ENCODE results near the gene TSPAN1. TPM values are rescaled to one million over a fixed set of nuclear protein-coding genes. Genes with fewer than 3 reads are reported as not detected.

The TSPAN1 gene
- total and polyA plus RNA-seq, 4 donors, result 0.33 to 7.0 (median 2.1) TPM

- peaks cover 6 to 49% (median 29%) of the 10 kb centered on the region in 4 donors for H3K4me1 ChIP-seq (ENCODE audit: control insufficient read depth in 4 of 4, insufficient read depth in 4 of 4, low read length in 3 of 4)
- no peaks in the 10 kb centered on the region for H3K27me3 ChIP-seq (ENCODE audit: control insufficient read depth in 4 of 4, insufficient read depth in 4 of 4, low read length in 3 of 4)
- H3K36me3 ChIP-seq (ENCODE audit: control insufficient read depth in 4 of 4, insufficient read depth in 3 of 4, low read depth in 1 of 4, low read length in 3 of 4), result peaks cover 0 to 3% (median 0%) of the 10 kb centered on the region in 4 donors
- peak overlapping the region; percentile 88 to 98 for H3K27ac ChIP-seq (ENCODE audit: low read depth in 1 of 2, low read length in 2 of 2)
- no peak overlapping the region for H3K9ac ChIP-seq (ENCODE audit: low read depth in 1 of 2, low read length in 2 of 2)
- no peaks in the 10 kb centered on the region for H3K9me3 ChIP-seq (ENCODE audit: control insufficient read depth in 4 of 4, low read length in 3 of 4)
- no peak for DNase-seq (ENCODE audit: low spot score)
- 75% methylated on average over 7 of the region's 7 CpGs for WGBS
- TF ChIP-seq HNF4G (IDR thresholded peaks at IDR 0.05) (no peak), TAF1 (conservative IDR thresholded peaks at IDR 0.05) (no peak), YY1 (IDR thresholded peaks at IDR 0.05) (no peak)
- no peak overlapping the region for H3K4me3 ChIP-seq (ENCODE audit: low read depth in 1 of 3, low read length in 3 of 3)
Measured at GRCh38 chr1:46184920-46185658, 10.2 kb downstream of the TSPAN1 start.

GRCh38 chr1:46186076-46186475 is 11.2 kb downstream of the TSPAN1 start:
- Histone ChIP-seq H3K27ac (ENCODE audit: low read depth in 1 of 2, low read length in 2 of 2) (no peak overlapping the region), H3K27me3 (ENCODE audit: control insufficient read depth in 4 of 4, insufficient read depth in 4 of 4, low read length in 3 of 4) (no peaks in the 10 kb centered on the region), H3K4me1 (ENCODE audit: control insufficient read depth in 4 of 4, insufficient read depth in 4 of 4, low read length in 3 of 4) (peaks cover 6 to 46% (median 27%) of the 10 kb centered on the region in 4 donors), H3K36me3 (ENCODE audit: control insufficient read depth in 4 of 4, insufficient read depth in 3 of 4, low read depth in 1 of 4, low read length in 3 of 4) (peaks cover 0 to 7% (median 5%) of the 10 kb centered on the region in 4 donors), H3K9me3 (ENCODE audit: control insufficient read depth in 4 of 4, low read length in 3 of 4) (no peaks in the 10 kb centered on the region), H3K4me3 (ENCODE audit: low read depth in 1 of 3, low read length in 3 of 3) (no peak overlapping the region), H3K9ac (ENCODE audit: low read depth in 1 of 2, low read length in 2 of 2) (no peak overlapping the region)
- WGBS, result 93% methylated on average over 2 of the region's 2 CpGs
- DNase-seq (ENCODE audit: low spot score), result no peak
- no peak for TF ChIP-seq SP1 (IDR thresholded peaks at IDR 0.05)
- TF ChIP-seq TAF1 (conservative IDR thresholded peaks at IDR 0.05), result no peak
- TF ChIP-seq YY1 (IDR thresholded peaks at IDR 0.05), result no peak
- no peak for TF ChIP-seq HNF4G (IDR thresholded peaks at IDR 0.05)
- no peak for TF ChIP-seq MAX (IDR thresholded peaks at IDR 0.05)
- TF ChIP-seq CTCF (IDR thresholded peaks at IDR 0.05; ENCODE audit: low read depth, low read length, missing input control), result no peak
- TF ChIP-seq RAD21 (IDR thresholded peaks at IDR 0.05), result no peak
- no peak for TF ChIP-seq JUND (IDR thresholded peaks at IDR 0.05)
- TF ChIP-seq ZBTB33 (IDR thresholded peaks at IDR 0.05), result no peak
- TF ChIP-seq ATF3 (IDR thresholded peaks at IDR 0.05), result no peak
- no peak for TF ChIP-seq HNF4A (conservative IDR thresholded peaks at IDR 0.05)
- TF ChIP-seq GABPA (IDR thresholded peaks at IDR 0.05 in 1 of 2, conservative IDR thresholded peaks at IDR 0.05 in 1 of 2), result no peak
- no peak for TF ChIP-seq EGR1 (IDR thresholded peaks at IDR 0.05; ENCODE audit: low read depth in 2 of 2)
- no peak for TF ChIP-seq NR2F2 (IDR thresholded peaks at IDR 0.05)
- no peak for TF ChIP-seq FOXA1 (IDR thresholded peaks at IDR 0.05)
- TF ChIP-seq RXRA (IDR thresholded peaks at IDR 0.05), result no peak
- no peak for TF ChIP-seq FOXA2 (IDR thresholded peaks at IDR 0.05)

Data from liver (tissue), 9 donors.